ENCODE results near the gene SHC3. TPM values are rescaled to one million over a fixed set of nuclear protein-coding genes. Genes with fewer than 3 reads are reported as not detected.

SHC3 gene
- total RNA-seq, 1 donor from 2014 or later, result 0.21 TPM

GRCh38 chr9:89115426-89115825 is 63.2 kb downstream of the SHC3 start:
- Mint-ChIP-seq H3K36me3 (ENCODE audit: unreplicated experiment) (no peaks in the 10 kb centered on the region), H3K27me3 (ENCODE audit: unreplicated experiment) (peaks cover 12% of the 10 kb centered on the region), H3K9me3 (ENCODE audit: unreplicated experiment) (peaks cover 14% of the 10 kb centered on the region), H3K4me1 (ENCODE audit: unreplicated experiment) (no peaks in the 10 kb centered on the region), H3K4me3 (ENCODE audit: unreplicated experiment) (no peak overlapping the region), H3K27ac (ENCODE audit: unreplicated experiment) (no peak overlapping the region)
- no peak for TF ChIP-seq CTCF (IDR thresholded peaks at IDR 0.05)
- DNase-seq (ENCODE audit: extremely low spot score, unreplicated experiment), result no peak

- DNase-seq (ENCODE audit: extremely low spot score, unreplicated experiment), result no peak
- H3K9me3 Mint-ChIP-seq (ENCODE audit: unreplicated experiment), result peaks cover 13% of the 10 kb centered on the region
- H3K27me3 Mint-ChIP-seq (ENCODE audit: unreplicated experiment), result peaks cover 12% of the 10 kb centered on the region
- no peaks in the 10 kb centered on the region for H3K4me1 Mint-ChIP-seq (ENCODE audit: unreplicated experiment)
- no peak overlapping the region for H3K4me3 Mint-ChIP-seq (ENCODE audit: unreplicated experiment)
- H3K27ac Mint-ChIP-seq (ENCODE audit: unreplicated experiment), result no peak overlapping the region
- no peaks in the 10 kb centered on the region for H3K36me3 Mint-ChIP-seq (ENCODE audit: unreplicated experiment)
- TF ChIP-seq CTCF (IDR thresholded peaks at IDR 0.05), result no peak
These were observed 63.9 kb downstream of the SHC3 start for GRCh38 chr9:89114741-89115140.

GRCh38 chr9:89113851-89114250 is 64.8 kb downstream of the SHC3 start:
- peaks cover 12% of the 10 kb centered on the region for H3K27me3 Mint-ChIP-seq (ENCODE audit: unreplicated experiment)
- DNase-seq (ENCODE audit: extremely low spot score, unreplicated experiment), result no peak
- peaks cover 5% of the 10 kb centered on the region for H3K9me3 Mint-ChIP-seq (ENCODE audit: unreplicated experiment)
- H3K36me3 Mint-ChIP-seq (ENCODE audit: unreplicated experiment), result no peaks in the 10 kb centered on the region
- H3K4me3 Mint-ChIP-seq (ENCODE audit: unreplicated experiment), result no peak overlapping the region
- no peaks in the 10 kb centered on the region for H3K4me1 Mint-ChIP-seq (ENCODE audit: unreplicated experiment)
- no peak for TF ChIP-seq CTCF (IDR thresholded peaks at IDR 0.05)
- no peak overlapping the region for H3K27ac Mint-ChIP-seq (ENCODE audit: unreplicated experiment)

GRCh38 chr9:89112243-89112642 is 66.4 kb downstream of the SHC3 start:
- H3K36me3 Mint-ChIP-seq (ENCODE audit: unreplicated experiment), result no peaks in the 10 kb centered on the region
- no peak overlapping the region for H3K4me3 Mint-ChIP-seq (ENCODE audit: unreplicated experiment)
- no peak for DNase-seq (ENCODE audit: extremely low spot score, unreplicated experiment)
- H3K27ac Mint-ChIP-seq (ENCODE audit: unreplicated experiment), result no peak overlapping the region
- no peaks in the 10 kb centered on the region for H3K4me1 Mint-ChIP-seq (ENCODE audit: unreplicated experiment)
- peaks cover 12% of the 10 kb centered on the region for H3K27me3 Mint-ChIP-seq (ENCODE audit: unreplicated experiment)
- no peak for TF ChIP-seq CTCF (IDR thresholded peaks at IDR 0.05)
- no peaks in the 10 kb centered on the region for H3K9me3 Mint-ChIP-seq (ENCODE audit: unreplicated experiment)

GRCh38 chr9:89109666-89110065 is 69.0 kb downstream of the SHC3 start:
- no peak overlapping the region for H3K4me3 Mint-ChIP-seq (ENCODE audit: unreplicated experiment)
- H3K4me1 Mint-ChIP-seq (ENCODE audit: unreplicated experiment), result no peaks in the 10 kb centered on the region
- DNase-seq (ENCODE audit: extremely low spot score, unreplicated experiment), result no peak
- H3K9me3 Mint-ChIP-seq (ENCODE audit: unreplicated experiment), result no peaks in the 10 kb centered on the region
- H3K36me3 Mint-ChIP-seq (ENCODE audit: unreplicated experiment), result no peaks in the 10 kb centered on the region
- no peak overlapping the region for H3K27ac Mint-ChIP-seq (ENCODE audit: unreplicated experiment)
- peaks cover 12% of the 10 kb centered on the region for H3K27me3 Mint-ChIP-seq (ENCODE audit: unreplicated experiment)
- TF ChIP-seq CTCF (IDR thresholded peaks at IDR 0.05), result no peak

All from osteocyte (in vitro differentiated cells).